ENCODE data around the gene PACS2.
"Not testable (repeated sequence)": the region's sequence is repeated elsewhere in the genome, so short reads cannot be mapped to it uniquely, and the experiment has no call there.

PACS2 gene

GRCh38 chr14:105351920-105352851 lies 37.6 kb downstream of the PACS2 start:
- peak; percentile 92 for DNase-seq

GRCh38 chr14:105353136-105353535 lies 38.6 kb downstream of the PACS2 start:
- DNase-seq = no peak

GRCh38 chr14:105354541-105354940 lies 40.0 kb downstream of the PACS2 start:
- DNase-seq = no peak

- DNase-seq = no peak
These were observed 40.6 kb downstream of the PACS2 start for GRCh38 chr14:105355049-105355575.

- no peak for DNase-seq
These were observed 41.5 kb downstream of the PACS2 start for GRCh38 chr14:105355850-105356604.

GRCh38 chr14:105356927-105357326 lies 42.4 kb downstream of the PACS2 start:
- no peak for DNase-seq

- no peak for DNase-seq
These were observed 43.1 kb downstream of the PACS2 start for GRCh38 chr14:105357626-105358025.

- DNase-seq = no peak
These were observed 43.7 kb downstream of the PACS2 start for GRCh38 chr14:105358140-105358846.

GRCh38 chr14:105358943-105359342 lies 44.4 kb downstream of the PACS2 start:
- DNase-seq = no peak

GRCh38 chr14:105361412-105361811 lies 46.9 kb downstream of the PACS2 start:
- not testable (repeated sequence) for DNase-seq

GRCh38 chr14:105363847-105364708 lies 49.5 kb downstream of the PACS2 start:
- DNase-seq = no peak

- DNase-seq = no peak
These were observed 50.6 kb downstream of the PACS2 start for GRCh38 chr14:105365101-105365500.

GRCh38 chr14:105365681-105366080 lies 51.1 kb downstream of the PACS2 start:
- no peak for DNase-seq

- no peak for DNase-seq
These were observed 52.0 kb downstream of the PACS2 start for GRCh38 chr14:105366386-105367074.

GRCh38 chr14:105367116-105368031 lies 52.8 kb downstream of the PACS2 start:
- no peak for DNase-seq

GRCh38 chr14:105368032-105368417 lies 53.5 kb downstream of the PACS2 start:
- DNase-seq = no peak

GRCh38 chr14:105368426-105368825 lies 53.9 kb downstream of the PACS2 start:
- no peak for DNase-seq

GRCh38 chr14:105368910-105369652 lies 54.5 kb downstream of the PACS2 start:
- no peak for DNase-seq

- DNase-seq = no peak
These were observed 55.1 kb downstream of the PACS2 start for GRCh38 chr14:105369653-105370040.

GRCh38 chr14:105374389-105374788 lies 59.8 kb downstream of the PACS2 start:
- no peak for DNase-seq
